Gastroesophageal sphincter (tissue), 4 donors: Measurements from ENCODE around the gene RPLP2. TPM values are rescaled to one million over a fixed set of nuclear protein-coding genes. Genes with fewer than 3 reads are reported as not detected.
A peak's percentile ranks its signal among the peaks of the same experiment; 100 is the strongest.

Experiments used
- ATAC-seq: fragments of 150-250 bp; one replicate; pipeline ENCODE4 v1.9.1; 2016; ENCODE audit warnings: mild to moderate bottlenecking, moderate library complexity
- H3K27ac ChIP-seq, 4 donors: fragments of 200-600 bp; sonication (generic) in 3 of 4; 1 replicate in 3 of 4; 2 replicates in 1 of 4; pipeline ENCODE4 v1.5.1; 2016 to 2019
- H3K27me3 ChIP-seq: fragments of 200-600 bp; sonication (generic); one replicate; pipeline ENCODE4 v1.5.1; 2019
- H3K36me3 ChIP-seq, 2 donors: fragments of 200-600 bp; sonication (generic); one replicate each; pipeline ENCODE4 v1.5.1; 2019; ENCODE audit warnings: control low read depth in 1 of 2
- H3K4me1 ChIP-seq, 3 donors: fragments of 200-600 bp; sonication (generic); 1 replicate in 2 of 3; 2 replicates in 1 of 3; pipeline ENCODE4 v1.5.1; 2016 to 2019; ENCODE audit warnings: control low read depth in 2 of 3
- H3K4me3 ChIP-seq, 2 donors: fragments of 200-600 bp; sonication (generic); one replicate each; pipeline ENCODE4 v1.5.1; 2019; ENCODE audit warnings: mild to moderate bottlenecking in 1 of 2, moderate library complexity in 1 of 2
- H3K9me3 ChIP-seq, 3 donors: fragments of 200-600 bp; sonication (generic); one replicate each; pipeline ENCODE4 v1.5.1; 2017 to 2019; ENCODE audit warnings: control low read depth in 2 of 3
- EP300 ChIP-seq: sonication (generic); formaldehyde crosslinking; IDR thresholded peaks from one replicate; pipeline ENCODE4 v1.6.1; 2017; ENCODE audit warnings: antibody characterized with exemption, mild to moderate bottlenecking
- POLR2A ChIP-seq, 2 donors: fragments of 450-650 bp; IDR thresholded peaks; one replicate each; pipeline ENCODE4 v1.6.1; 2017; ENCODE audit warnings: antibody characterized with exemption in 2 of 2, mild to moderate bottlenecking in 2 of 2, moderate library complexity in 1 of 2
- POLR2AphosphoS5 ChIP-seq: sonication (generic); formaldehyde crosslinking; IDR thresholded peaks from one replicate; pipeline ENCODE4 v1.6.1; 2017; ENCODE audit warnings: antibody characterized with exemption
- WGBS, 2 donors: methylation state at CpG; one replicate each; pipeline ENCODE4 v1.1.5; 2018; ENCODE audit warnings: low coverage in 1 of 2; 5-methylcytosine and 5-hydroxymethylcytosine counted together
- total RNA-seq, 4 donors: library from RNA; depleted of rRNA; stranded (reverse); fragments of >200 nt; gene quantifications; one replicate each; pipeline ENCODE4 v1.1.0, GENCODE V29; 2016
- TF ChIP-seq, protein P1 (sequence below), 4 experiments: fragments of 200-600 bp in 2 of 4; fragments of 450-650 bp in 2 of 4; sonication (generic) in 1 of 4; IDR thresholded peaks; one replicate each; pipeline ENCODE4 v1.5.1; 2017 to 2019; ENCODE audit warnings: antibody characterized with exemption in 4 of 4, mild to moderate bottlenecking in 2 of 4, moderate library complexity in 2 of 4

The RPLP2 gene
- total RNA-seq, 4 donors from 2014 or later: 165 to 880 (median 462) TPM

DNA sequence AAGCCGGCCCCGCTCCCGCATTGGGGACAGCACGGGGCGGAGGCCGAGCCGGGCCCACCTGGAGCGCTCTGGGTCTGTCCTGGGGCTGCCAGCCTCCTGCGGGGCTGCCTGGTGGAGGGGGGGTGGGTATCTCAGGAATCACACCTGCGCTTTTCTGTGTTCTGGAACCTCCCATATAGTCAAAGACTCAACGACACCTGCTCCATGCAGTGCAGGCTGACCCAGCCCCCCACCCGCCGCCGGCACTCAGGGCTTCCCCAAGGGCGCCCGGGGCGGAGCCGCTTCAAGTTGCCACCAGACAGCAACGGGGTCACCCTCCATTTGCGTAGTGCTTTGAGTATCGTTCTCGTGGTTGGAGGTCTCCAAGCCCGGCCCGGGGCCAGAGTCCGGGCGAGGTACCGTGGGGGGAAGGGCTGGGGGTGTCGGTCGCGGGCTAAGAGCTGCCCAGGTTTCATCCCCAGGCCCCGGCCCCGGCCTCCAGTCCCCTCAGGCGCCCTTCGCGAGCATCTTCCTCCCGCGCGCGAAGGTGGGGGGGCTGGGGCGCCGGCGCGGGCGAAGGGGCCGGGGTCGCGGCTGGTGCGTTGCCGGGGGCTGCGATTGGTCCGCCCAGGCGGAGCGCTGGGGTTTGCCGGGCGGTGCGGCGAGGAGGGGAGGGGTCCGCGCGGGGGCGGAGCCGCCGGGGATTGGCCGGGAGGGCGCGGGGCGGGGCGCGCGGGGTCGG lies 39.5 kb downstream of the RPLP2 start:
- Histone ChIP-seq H3K36me3 (peaks cover 0 to 41% of the 10 kb centered on the region in 2 donors), H3K4me1 (peaks cover 0 to 99% (median 45%) of the 10 kb centered on the region in 3 donors), H3K4me3 (peak overlapping the region; percentile 17 to 52), H3K9me3 (no peaks in the 10 kb centered on the region), H3K27ac (peak overlapping the region in 1 of 4 donors; percentile 61), H3K27me3 (peaks cover 16% of the 10 kb centered on the region)
- ATAC-seq: no peak
- TF ChIP-seq EP300: no peak
- 7% methylated on average over 3 of the region's 71 CpGs; no CpG with 5 or more reads in 1 of the 2 donors for WGBS, 2 donors

- H3K4me3 ChIP-seq: peak overlapping the region in 1 of 2 donors; percentile 52
- peaks cover 16% of the 10 kb centered on the region for H3K27me3 ChIP-seq
- 8 to 80% methylated on average over 1 to 12 of the region's 97 CpGs for WGBS, 2 donors
- no peak for ATAC-seq
- H3K27ac ChIP-seq: peak overlapping the region in 2 of 4 donors; percentile 5 to 37
- H3K9me3 ChIP-seq: no peaks in the 10 kb centered on the region
- H3K4me1 ChIP-seq: peaks cover 0 to 95% (median 46%) of the 10 kb centered on the region in 3 donors
- H3K36me3 ChIP-seq: peaks cover 0 to 49% of the 10 kb centered on the region in 2 donors
- TF ChIP-seq EP300 (no peak), POLR2A (IDR thresholded peaks at IDR 0.05) (no peak), POLR2AphosphoS5 (no peak)
- TF ChIP-seq, protein P1, sequence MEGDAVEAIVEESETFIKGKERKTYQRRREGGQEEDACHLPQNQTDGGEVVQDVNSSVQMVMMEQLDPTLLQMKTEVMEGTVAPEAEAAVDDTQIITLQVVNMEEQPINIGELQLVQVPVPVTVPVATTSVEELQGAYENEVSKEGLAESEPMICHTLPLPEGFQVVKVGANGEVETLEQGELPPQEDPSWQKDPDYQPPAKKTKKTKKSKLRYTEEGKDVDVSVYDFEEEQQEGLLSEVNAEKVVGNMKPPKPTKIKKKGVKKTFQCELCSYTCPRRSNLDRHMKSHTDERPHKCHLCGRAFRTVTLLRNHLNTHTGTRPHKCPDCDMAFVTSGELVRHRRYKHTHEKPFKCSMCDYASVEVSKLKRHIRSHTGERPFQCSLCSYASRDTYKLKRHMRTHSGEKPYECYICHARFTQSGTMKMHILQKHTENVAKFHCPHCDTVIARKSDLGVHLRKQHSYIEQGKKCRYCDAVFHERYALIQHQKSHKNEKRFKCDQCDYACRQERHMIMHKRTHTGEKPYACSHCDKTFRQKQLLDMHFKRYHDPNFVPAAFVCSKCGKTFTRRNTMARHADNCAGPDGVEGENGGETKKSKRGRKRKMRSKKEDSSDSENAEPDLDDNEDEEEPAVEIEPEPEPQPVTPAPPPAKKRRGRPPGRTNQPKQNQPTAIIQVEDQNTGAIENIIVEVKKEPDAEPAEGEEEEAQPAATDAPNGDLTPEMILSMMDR (IDR thresholded peaks at IDR 0.05): no peak
Observed at GRCh38 chr11:849951-850774, 40.4 kb downstream of the RPLP2 start.

GRCh38 chr11:850775-851763 lies 41.3 kb downstream of the RPLP2 start:
- no peak for ATAC-seq
- TF ChIP-seq EP300: no peak
- TF ChIP-seq POLR2A (IDR thresholded peaks at IDR 0.05): no peak
- no peak for TF ChIP-seq POLR2AphosphoS5
- TF ChIP-seq, protein P1 (IDR thresholded peaks at IDR 0.05): no peak
- H3K36me3 ChIP-seq: peaks cover 0 to 54% of the 10 kb centered on the region in 2 donors
- H3K4me3 ChIP-seq: peak overlapping the region in 1 of 2 donors; percentile 52
- peaks cover 16% of the 10 kb centered on the region for H3K27me3 ChIP-seq
- WGBS, 2 donors: 60% methylated on average over 1 of the region's 28 CpGs; no CpG with 5 or more reads in 1 of the 2 donors
- peak overlapping the region in 2 of 4 donors; percentile 5 to 37 for H3K27ac ChIP-seq
- no peaks in the 10 kb centered on the region for H3K9me3 ChIP-seq
- H3K4me1 ChIP-seq: peaks cover 0 to 86% (median 37%) of the 10 kb centered on the region in 3 donors

- Histone ChIP-seq H3K36me3 (peaks cover 0 to 47% of the 10 kb centered on the region in 2 donors), H3K27ac (peak overlapping the region in 2 of 4 donors; percentile 27 to 36), H3K27me3 (peaks cover 15% of the 10 kb centered on the region), H3K4me3 (no peak overlapping the region), H3K9me3 (no peaks in the 10 kb centered on the region), H3K4me1 (peaks cover 0 to 84% (median 34%) of the 10 kb centered on the region in 3 donors)
- ATAC-seq: no peak
- TF ChIP-seq, protein P1 (IDR thresholded peaks at IDR 0.05): no peak
- TF ChIP-seq POLR2A (IDR thresholded peaks at IDR 0.05): no peak
- no peak for TF ChIP-seq POLR2AphosphoS5
- TF ChIP-seq EP300: no peak
- WGBS, 2 donors: 80% methylated on average over 1 of the region's 15 CpGs; no CpG with 5 or more reads in 1 of the 2 donors
Observed at GRCh38 chr11:852762-853161, 43.0 kb downstream of the RPLP2 start.
